Measurements from ENCODE around the gene COMMD4. TPM values are rescaled to one million over a fixed set of nuclear protein-coding genes. Genes with fewer than 3 reads are reported as not detected.

COMMD4 gene
- total and polyA plus RNA-seq, 2 of the 4 experiments (the other 2 are of a cell fraction) = 91.2 to 133 TPM

GRCh38 chr15:75360391-75360790 is 24.5 kb downstream of the COMMD4 start:
- in situ Hi-C loops (cut with MboI; ENCODE audit: low sequenced_read_pairs) (no loop called here), dilution Hi-C loops (cut with HindIII; ENCODE audit: low sequenced_read_pairs, unreplicated experiment) (no loop called here), intact Hi-C loops (cut with micrococcal nuclease) (no loop called here)
- Histone ChIP-seq H3K23ac (ENCODE audit: low read depth, low read length) (no peak overlapping the region), H3K4me3 (ENCODE audit: insufficient read depth, low read depth, low read length) (no peak overlapping the region), H2AK5ac (ENCODE audit: low read depth, low read length) (no peak overlapping the region), H3K36me3 (ENCODE audit: control insufficient read depth, insufficient read depth, low read length) (peaks cover 72% of the 10 kb centered on the region), H4K91ac (ENCODE audit: insufficient read depth, low read depth, low read length) (no peak overlapping the region), H3K4me1 (ENCODE audit: control insufficient read depth, insufficient read depth, low read length) (no peaks in the 10 kb centered on the region), H3K14ac (replicated peaks; ENCODE audit: low read depth, low read length) (no peak overlapping the region), H3K18ac (ENCODE audit: low read depth, low read length) (no peak overlapping the region), H3K56ac (ENCODE audit: extremely low read depth, insufficient read depth, low read length) (no peak overlapping the region), H3K27ac (ENCODE audit: insufficient read depth, low read length) (no peak overlapping the region), H4K20me1 (ENCODE audit: insufficient read depth, low read length) (peaks cover 4% of the 10 kb centered on the region; the same call in 1 of the 2 replicates), H3K9me1 (ENCODE audit: insufficient read depth, low read length) (no peaks in the 10 kb centered on the region; the same call in 1 of the 2 replicates), H2BK120ac (ENCODE audit: low read depth, low read length) (no peak overlapping the region), H3K4me2 (ENCODE audit: low read depth, low read length) (no peak overlapping the region), H2AFZ (replicated peaks; ENCODE audit: low read length, poor library complexity) (no peak overlapping the region), H2AK9ac (replicated peaks; ENCODE audit: low read depth, low read length, poor library complexity) (no peak overlapping the region), H2BK20ac (ENCODE audit: low read depth, low read length) (no peak overlapping the region), H2BK15ac (ENCODE audit: low read depth, low read length) (no peak overlapping the region), H3K9ac (ENCODE audit: low read depth, low read length) (no peak overlapping the region), H4K5ac (ENCODE audit: low read depth, low read length) (no peak overlapping the region), H3K9me3 (ENCODE audit: control insufficient read depth, insufficient read depth, low read length) (no peaks in the 10 kb centered on the region), H4K8ac (ENCODE audit: low read depth in 2 of 2, low read length in 2 of 2) (no peak overlapping the region), H3K27me3 (ENCODE audit: control insufficient read depth, insufficient read depth, low read length) (no peaks in the 10 kb centered on the region), H2BK5ac (ENCODE audit: low read depth, low read length, poor library complexity, severe bottlenecking) (no peak overlapping the region), H3K4ac (ENCODE audit: low read depth, low read length) (no peak overlapping the region), H3K79me1 (ENCODE audit: low read depth in 1 of 2, low read length in 2 of 2) (peaks cover 0 to 8% of the 10 kb centered on the region in 2 experiments; a peak in 1 of 4 replicates)
- CTCF ChIA-PET = no interaction called here
- DNase-seq (no peak), ATAC-seq (ENCODE audit: low read depth) (peak; percentile 19; the same call in 1 of the 2 replicates)
- no TSS peak for BruUV-seq (replicated peaks)
- WGBS, 2 experiments (ENCODE audit: extremely low coverage in 2 of 2, insufficient read length in 1 of 2) = no CpG with 5 or more reads among the region's 1 CpG
- POLR2A ChIA-PET (ENCODE audit: unreplicated experiment) = no interaction called here
- no peak for TF ChIP-seq ELK1 (IDR thresholded peaks at IDR 0.05; ENCODE audit: borderline replicate concordance, low read depth, low read length)
- TF ChIP-seq SMC3 (IDR thresholded peaks at IDR 0.05; ENCODE audit: low read depth, low read length) = no peak
- TF ChIP-seq POLR2A (IDR thresholded peaks at IDR 0.05; ENCODE audit: low read depth, low read length) = no peak
- TF ChIP-seq, protein P1, sequence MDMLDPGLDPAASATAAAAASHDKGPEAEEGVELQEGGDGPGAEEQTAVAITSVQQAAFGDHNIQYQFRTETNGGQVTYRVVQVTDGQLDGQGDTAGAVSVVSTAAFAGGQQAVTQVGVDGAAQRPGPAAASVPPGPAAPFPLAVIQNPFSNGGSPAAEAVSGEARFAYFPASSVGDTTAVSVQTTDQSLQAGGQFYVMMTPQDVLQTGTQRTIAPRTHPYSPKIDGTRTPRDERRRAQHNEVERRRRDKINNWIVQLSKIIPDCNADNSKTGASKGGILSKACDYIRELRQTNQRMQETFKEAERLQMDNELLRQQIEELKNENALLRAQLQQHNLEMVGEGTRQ (IDR thresholded peaks at IDR 0.05; ENCODE audit: low read depth, low read length) = no peak
- TF ChIP-seq RFX5 (IDR thresholded peaks at IDR 0.05; ENCODE audit: low read depth, low read length) = no peak
- TF ChIP-seq CHD1 (IDR thresholded peaks at IDR 0.05; ENCODE audit: low read depth, low read length) = no peak
- TF ChIP-seq MAFK (IDR thresholded peaks at IDR 0.05; ENCODE audit: low read depth, low read length) = no peak
- TF ChIP-seq MAZ (IDR thresholded peaks at IDR 0.05; ENCODE audit: borderline replicate concordance, low read depth, low read length) = no peak
- no peak for TF ChIP-seq BHLHE40 (IDR thresholded peaks at IDR 0.05; ENCODE audit: low read depth, low read length)
- TF ChIP-seq MXI1 (IDR thresholded peaks at IDR 0.05; ENCODE audit: borderline replicate concordance, low read depth, low read length) = no peak
- TF ChIP-seq RCOR1 (IDR thresholded peaks at IDR 0.05; ENCODE audit: insufficient replicate concordance, low read length) = no peak
- no peak for TF ChIP-seq CTCF (conservative IDR thresholded peaks at IDR 0.05; ENCODE audit: low read depth, low read length)
- no peak for TF ChIP-seq CEBPB (IDR thresholded peaks at IDR 0.05; ENCODE audit: low read depth, low read length)
- TF ChIP-seq RAD21 (IDR thresholded peaks at IDR 0.05; ENCODE audit: low read length) = no peak
- TF ChIP-seq NFE2L2 (IDR thresholded peaks at IDR 0.05; ENCODE audit: low read depth, low read length) = no peak
- no peak for TF ChIP-seq FOS (IDR thresholded peaks at IDR 0.05; ENCODE audit: low read depth, low read length)

Data from IMR-90 (cell line).